Adipose tissue (tissue), 3 donors: Measurements from ENCODE around the gene PTOV1. TPM values are rescaled to one million over a fixed set of nuclear protein-coding genes. Genes with fewer than 3 reads are reported as not detected.

Experiments used
- H3K27ac ChIP-seq: one replicate; pipeline ENCODE4 v1.5.1; 2013; ENCODE audit warnings: low read depth, low read length
- WGBS, 3 donors: extraction: QIAGEN DNeasy Blood & Tissue Kit; methylation state at CpG; one replicate each; pipeline ENCODE4 v1.1.7; 2013; 5-methylcytosine and 5-hydroxymethylcytosine counted together
- polyA plus RNA-seq, 3 donors: library from polyadenylated mRNA; stranded (reverse); fragments of 200-250 nt; gene quantifications; one replicate each; pipeline ENCODE4 v1.2.3, GENCODE V29; 2013
- donor health status: healthy with polysubstance abuse.
- donor health status: Bipolar disorder and iron deficiency.
- donor health status: healthy.

PTOV1 gene
- polyA plus RNA-seq, 3 donors, result 69.1 to 76.8 (median 73.5) TPM

DNA sequence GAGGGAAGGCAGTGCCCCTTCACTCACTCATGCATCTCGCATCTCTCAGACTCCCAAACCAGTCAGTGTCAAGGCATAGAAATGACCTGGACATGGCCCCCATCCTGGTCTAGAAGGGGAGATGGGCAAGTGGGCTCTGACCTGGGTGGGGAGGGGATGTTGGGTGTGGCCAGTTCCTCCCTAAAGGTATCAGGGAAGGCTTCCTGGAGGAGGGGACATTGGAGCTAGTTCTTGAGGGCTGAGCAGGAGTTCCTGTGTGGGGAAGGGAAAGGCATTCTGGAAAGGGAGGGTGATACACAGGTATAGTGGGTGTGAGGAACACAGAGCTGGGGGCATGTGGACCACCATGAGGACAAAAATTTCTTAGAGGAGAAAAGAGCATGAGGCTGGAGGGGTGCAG lies 41.8 kb downstream of the PTOV1 start:
- WGBS, 3 donors, result 86 to 100% (median 94%) methylated on average over 1 of the region's 1 CpG
- H3K27ac ChIP-seq, result no peak overlapping the region

GRCh38 chr19:49894011-49894664 lies 43.2 kb downstream of the PTOV1 start:
- H3K27ac ChIP-seq, result no peak overlapping the region
- WGBS, 3 donors, result 93 to 95% (median 94%) methylated on average over 17 to 18 of the region's 18 CpGs

DNA sequence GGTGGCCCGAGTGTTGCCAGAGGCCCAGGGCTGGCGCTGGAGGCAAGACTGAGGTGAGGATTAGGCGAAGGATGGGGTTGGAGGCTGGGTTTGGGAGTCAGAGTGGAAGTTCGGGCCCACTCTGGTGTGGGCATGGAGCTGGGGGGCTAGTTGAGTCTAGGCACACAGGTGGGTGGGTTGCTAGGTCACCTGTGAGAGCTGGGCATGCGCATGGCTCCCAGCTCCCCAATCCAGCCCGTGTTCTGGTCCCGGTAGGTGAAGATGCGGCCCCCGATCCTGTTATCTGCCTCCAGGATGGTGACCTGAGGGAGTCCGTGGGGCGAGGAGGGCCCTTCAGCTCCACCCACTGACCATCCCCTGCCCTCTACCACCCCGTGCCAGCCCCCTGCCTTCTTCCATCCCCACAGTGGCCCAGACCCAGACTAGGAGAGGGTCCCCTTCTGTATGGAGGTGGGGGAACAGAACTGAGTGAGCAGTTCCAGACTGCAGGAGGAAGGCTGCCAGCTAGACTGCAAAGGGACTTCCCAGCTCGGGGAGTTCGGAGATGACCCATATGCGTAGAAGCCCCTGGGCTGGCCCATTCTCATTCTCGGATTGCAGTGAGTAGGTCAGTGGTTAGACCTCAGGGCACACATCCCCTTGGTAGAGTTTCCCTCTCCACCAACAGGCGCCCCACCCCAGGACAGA lies 44.1 kb downstream of the PTOV1 start:
- H3K27ac ChIP-seq, result no peak overlapping the region
- WGBS, 3 donors, result 78 to 90% (median 87%) methylated on average over 15 to 17 of the region's 17 CpGs

DNA sequence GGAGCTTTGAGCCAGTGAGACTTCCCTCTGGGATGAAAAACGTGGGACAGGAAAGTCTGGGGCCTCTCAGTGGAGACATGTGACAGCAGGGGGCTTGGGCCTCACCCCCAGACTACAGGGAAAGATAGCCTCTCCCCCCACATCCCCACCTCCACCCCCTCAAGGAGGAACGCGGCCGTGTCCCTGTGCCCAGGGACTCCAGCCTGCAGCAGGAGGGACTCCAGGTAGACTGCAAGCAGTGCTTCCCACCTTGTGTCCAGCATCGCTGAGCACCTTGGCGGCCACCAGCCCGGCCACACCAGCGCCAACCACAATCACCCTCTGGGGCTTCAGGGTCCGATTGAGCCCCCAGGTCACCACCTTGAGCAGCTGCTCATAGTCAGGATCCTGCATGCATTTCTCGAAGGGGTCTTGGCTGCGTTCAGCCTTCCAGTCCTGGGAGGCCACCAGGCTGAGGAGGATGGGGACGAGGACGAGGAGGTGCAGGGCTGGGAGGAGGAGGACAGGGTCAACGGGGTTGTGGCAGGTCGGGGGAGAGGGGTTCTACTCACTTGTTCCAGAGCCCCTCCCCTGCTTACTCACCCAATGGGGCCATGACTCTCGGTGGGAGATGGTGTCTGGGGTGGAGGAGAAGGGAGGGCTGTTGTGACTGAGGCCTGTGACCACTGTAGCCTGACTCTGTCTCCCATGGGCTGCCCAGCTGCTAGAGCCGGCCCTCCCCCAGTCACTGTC lies 44.8 kb downstream of the PTOV1 start:
- no peak overlapping the region for H3K27ac ChIP-seq
- WGBS, 3 donors, result 61 to 75% (median 73%) methylated on average over 17 of the region's 17 CpGs

GRCh38 chr19:49896863-49897621 lies 46.1 kb downstream of the PTOV1 start, which contains the start of gene IL4I1:
IL4I1 (minus strand) TSS chr19:49896887; CDS start chr19:49896160, 727 bp downstream.
- WGBS, 3 donors, result 20 to 43% (median 27%) methylated on average over 19 to 20 of the region's 20 CpGs
- H3K27ac ChIP-seq, result no peak within 1 kb of the TSS

GRCh38 chr19:49904136-49904535 lies 53.2 kb downstream of the PTOV1 start:
- no peak overlapping the region for H3K27ac ChIP-seq
- WGBS, 3 donors, result 20 to 65% (median 38%) methylated on average over 6 of the region's 6 CpGs

DNA sequence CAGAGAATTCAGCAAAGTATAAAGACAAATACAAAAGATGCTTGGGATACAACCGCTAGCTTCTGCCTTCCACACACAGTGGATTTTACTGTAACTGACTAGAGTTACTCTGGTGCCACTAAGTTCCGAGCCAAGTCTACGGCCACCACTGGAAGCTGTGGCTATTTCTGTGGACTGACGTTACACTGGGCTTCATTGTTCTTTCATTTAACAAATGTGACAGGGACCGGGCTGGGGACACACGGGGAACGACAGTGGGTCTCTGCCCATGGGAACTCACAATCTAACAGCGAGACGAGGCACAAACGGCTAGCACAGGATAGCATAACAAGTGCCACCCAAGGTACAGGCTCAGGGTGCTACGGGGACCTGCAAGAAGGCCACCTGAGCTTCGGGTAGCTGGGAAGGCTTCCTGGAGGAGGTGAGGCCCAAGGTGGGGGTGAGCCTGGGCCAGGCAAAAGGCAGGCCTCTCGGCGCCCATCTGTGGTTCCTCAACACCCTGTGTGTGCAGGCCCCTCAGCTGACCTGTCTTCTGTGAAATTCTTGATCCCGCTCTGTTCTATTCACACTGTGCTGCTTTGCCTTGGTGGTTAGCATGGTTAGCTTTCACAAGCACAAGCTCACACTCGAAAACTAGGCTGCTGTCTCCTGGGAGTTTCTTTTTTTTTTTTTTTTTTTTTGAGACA lies 56.1 kb downstream of the PTOV1 start:
- H3K27ac ChIP-seq, result no peak overlapping the region
- 90 to 94% (median 93%) methylated on average over 16 of the region's 16 CpGs for WGBS, 3 donors

GRCh38 chr19:49907745-49908446 lies 56.9 kb downstream of the PTOV1 start:
- WGBS, 3 donors, result 88 to 95% (median 94%) methylated on average over 23 of the region's 23 CpGs
- H3K27ac ChIP-seq, result no peak overlapping the region

DNA sequence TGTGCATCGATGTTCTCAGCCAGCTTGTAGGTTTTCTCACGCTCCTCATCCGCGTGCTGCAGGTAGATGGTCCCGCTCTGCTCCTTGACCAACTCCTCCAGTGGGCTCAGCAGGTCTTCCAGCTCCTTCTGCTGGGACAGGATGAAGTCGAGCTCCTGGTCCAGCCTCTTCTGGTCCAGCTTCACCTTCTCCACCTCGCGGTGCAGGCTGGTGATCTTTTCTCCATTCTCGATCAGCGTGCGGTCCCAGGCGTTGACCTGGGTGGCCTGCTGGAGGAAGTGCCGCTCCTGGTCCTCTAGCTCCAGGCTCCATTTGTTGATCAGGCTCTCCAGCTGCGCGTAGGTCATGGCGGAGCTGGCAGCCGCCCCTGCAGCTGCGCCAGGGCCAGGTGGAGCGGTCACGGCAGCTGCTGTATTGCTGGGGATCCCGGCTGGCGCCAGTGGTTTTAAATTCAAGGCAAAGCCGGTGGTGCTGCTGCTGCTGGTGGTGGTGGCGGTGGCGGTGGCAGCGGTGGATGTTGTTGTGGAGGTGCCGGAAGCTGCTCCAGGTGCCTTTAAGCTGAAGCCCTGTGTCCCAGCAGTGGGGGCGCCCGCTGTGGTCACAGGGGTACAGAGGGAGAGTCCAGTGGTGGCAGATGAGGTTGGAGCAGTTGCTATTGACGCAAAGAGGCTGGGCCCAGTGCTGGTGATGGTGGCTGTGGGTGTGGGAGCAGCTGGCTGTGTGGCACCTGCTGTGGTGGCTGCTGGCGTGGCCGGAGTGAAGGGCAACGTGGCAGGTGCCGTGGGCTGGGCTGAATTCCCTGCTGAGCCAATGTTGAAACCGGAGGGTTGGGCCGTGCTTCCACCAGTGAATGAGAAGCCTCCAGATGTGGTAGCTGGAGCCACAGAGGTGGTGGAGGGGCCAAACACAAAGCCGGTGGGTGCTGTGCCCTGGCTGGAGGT lies 57.8 kb downstream of the PTOV1 start:
- H3K27ac ChIP-seq, result no peak overlapping the region

DNA sequence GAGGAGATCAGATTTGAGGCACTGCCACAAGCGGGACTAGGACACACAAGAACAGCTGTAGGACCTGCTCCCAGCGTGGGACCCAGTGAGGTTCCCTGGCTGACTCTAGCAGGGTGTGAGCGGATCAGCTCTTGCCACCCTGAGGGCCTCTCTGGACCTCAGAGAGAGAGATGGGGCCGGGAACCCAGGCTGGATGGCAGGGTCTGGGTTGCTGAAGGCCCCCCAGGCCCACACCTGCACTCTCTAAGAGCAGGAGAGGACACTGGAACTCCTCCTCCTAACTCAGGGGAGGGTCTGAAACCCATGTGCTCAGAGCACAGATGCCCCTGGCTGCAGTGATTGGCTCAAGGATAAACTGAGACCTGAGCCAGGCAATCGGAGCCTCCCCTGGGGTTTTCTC lies 59.2 kb downstream of the PTOV1 start:
- WGBS, 3 donors, result 93 to 96% (median 94%) methylated on average over 5 of the region's 5 CpGs
- no peak overlapping the region for H3K27ac ChIP-seq

More for the DNA sequence above, 57.8 kb downstream of the PTOV1 start:
- 95 to 97% (median 96%) methylated on average over 35 to 37 of the region's 37 CpGs for WGBS, 3 donors

Other genes with a start within 250 kb of the PTOV1 start
- gene RRAS, start 211.0 kb upstream of the PTOV1 start, polyA plus RNA-seq, result 100 to 1,000 TPM in 2 of 3 donors, 10 to 100 TPM in 1; 31.9 to 302 (median 198) TPM
- 10 to 100 TPM; 12.7 to 23.5 (median 17.4) TPM for gene SCAF1, start 208.9 kb upstream of the PTOV1 start, polyA plus RNA-seq
- 10 to 100 TPM; 45.8 to 76.0 (median 56.6) TPM for gene IRF3, start 185.3 kb upstream of the PTOV1 start, polyA plus RNA-seq
- 10 to 100 TPM; 14.1 to 18.4 (median 15.4) TPM for gene BCL2L12, start 185.2 kb upstream of the PTOV1 start, polyA plus RNA-seq
- 100 to 1,000 TPM in 2 of 3 donors, 10 to 100 TPM in 1; 80.2 to 153 (median 118) TPM for gene PRMT1, start 173.9 kb upstream of the PTOV1 start, polyA plus RNA-seq
- gene ADM5, start 161.6 kb upstream of the PTOV1 start, polyA plus RNA-seq, result 1 to 10 TPM; 1.0 to 2.5 (median 1.0) TPM
- gene CPT1C, start 160.0 kb upstream of the PTOV1 start, polyA plus RNA-seq, result 10 to 100 TPM in 1 of 3 donors, 1 to 10 TPM in 2; 1.8 to 12.1 (median 3.2) TPM
- 1 to 10 TPM in 2 of 3 donors, under 1 TPM in 1; 0.22 to 2.5 (median 1.1) TPM for gene TSKS, start 87.9 kb upstream of the PTOV1 start, polyA plus RNA-seq
- 10 to 100 TPM; 49.3 to 82.4 (median 75.9) TPM for gene AP2A1, start 84.2 kb upstream of the PTOV1 start, polyA plus RNA-seq
- 10 to 100 TPM; 19.3 to 21.8 (median 20.9) TPM for gene FUZ, start 37.9 kb upstream of the PTOV1 start, polyA plus RNA-seq
- 10 to 100 TPM; 21.8 to 38.8 (median 22.4) TPM for gene MED25, start 32.9 kb upstream of the PTOV1 start, polyA plus RNA-seq
- gene PNKP, start 16.4 kb downstream of the PTOV1 start, polyA plus RNA-seq, result 10 to 100 TPM; 29.7 to 50.9 (median 45.8) TPM
- gene AKT1S1, start 26.2 kb downstream of the PTOV1 start, polyA plus RNA-seq, result 10 to 100 TPM; 21.6 to 43.5 (median 41.7) TPM
- gene TBC1D17, start 26.5 kb downstream of the PTOV1 start, polyA plus RNA-seq, result 10 to 100 TPM; 35.7 to 46.6 (median 37.0) TPM
- 1 to 10 TPM in 1 of 3 donors, under 1 TPM in 1, not detected in 1; 0.63 to 1.5 TPM for gene IL4I1, start 45.7 kb downstream of the PTOV1 start, polyA plus RNA-seq
- 10 to 100 TPM; 37.0 to 77.0 (median 41.7) TPM for gene ATF5, start 78.0 kb downstream of the PTOV1 start, polyA plus RNA-seq
- gene NUP62, start 78.3 kb downstream of the PTOV1 start, polyA plus RNA-seq, result 10 to 100 TPM; 15.0 to 22.3 (median 16.4) TPM
- gene SIGLEC11, start 110.0 kb downstream of the PTOV1 start, polyA plus RNA-seq, result 1 to 10 TPM in 2 of 3 donors, under 1 TPM in 1; 0.35 to 3.2 (median 1.9) TPM
- 10 to 100 TPM; 20.0 to 25.9 (median 25.6) TPM for gene VRK3, start 174.2 kb downstream of the PTOV1 start, polyA plus RNA-seq
- 1 to 10 TPM; 2.1 to 2.5 (median 2.4) TPM for gene ZNF473, start 174.8 kb downstream of the PTOV1 start, polyA plus RNA-seq